Keratinocyte (primary cell): Measurements from ENCODE around the gene S100A14.

ENCODE experiments used
- EZH2 ChIP-seq: IDR thresholded peaks from one replicate; pipeline ENCODE4 v1.6.1; 2012; ENCODE audit warnings: inconsistent platforms, mild to moderate bottlenecking, low read length, moderate library complexity
- TF ChIP-seq, protein P1 (sequence below), 3 experiments: IDR thresholded peaks in 1 of 3; conservative IDR thresholded peaks in 1 of 3; optimal IDR thresholded peaks in 1 of 3; 2 replicates in 2 of 3; 3 replicates in 1 of 3; pipeline versions ENCODE3 to v1.5.1; 2011; ENCODE audit warnings: low read length in 3 of 3, mild to moderate bottlenecking in 3 of 3, moderate library complexity in 2 of 3, control low read depth in 1 of 3, inconsistent platforms in 1 of 3; ENCODE audit not compliant: insufficient read depth in 2 of 3; ENCODE audit errors: extremely low read depth in 1 of 3

DNA sequence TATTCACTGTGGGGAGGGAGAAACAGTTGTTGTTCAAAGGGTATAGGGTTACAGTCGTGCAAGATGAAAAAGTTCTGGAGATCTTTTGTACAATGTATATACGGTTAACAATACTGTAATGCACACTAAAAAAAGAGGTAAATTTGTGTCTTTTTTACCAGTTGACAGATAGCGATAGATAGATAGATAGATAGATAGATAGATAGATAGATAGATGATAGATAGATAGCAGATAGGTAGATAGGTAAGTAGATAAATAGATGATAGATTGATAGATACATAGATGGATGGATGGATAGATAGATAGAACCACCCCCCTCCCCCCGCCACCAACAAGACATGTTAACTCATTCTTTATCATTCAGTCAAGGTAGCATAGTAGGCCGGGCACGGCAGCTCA is 13.4 kb downstream of the S100A14 start:
- TF ChIP-seq, protein P1, sequence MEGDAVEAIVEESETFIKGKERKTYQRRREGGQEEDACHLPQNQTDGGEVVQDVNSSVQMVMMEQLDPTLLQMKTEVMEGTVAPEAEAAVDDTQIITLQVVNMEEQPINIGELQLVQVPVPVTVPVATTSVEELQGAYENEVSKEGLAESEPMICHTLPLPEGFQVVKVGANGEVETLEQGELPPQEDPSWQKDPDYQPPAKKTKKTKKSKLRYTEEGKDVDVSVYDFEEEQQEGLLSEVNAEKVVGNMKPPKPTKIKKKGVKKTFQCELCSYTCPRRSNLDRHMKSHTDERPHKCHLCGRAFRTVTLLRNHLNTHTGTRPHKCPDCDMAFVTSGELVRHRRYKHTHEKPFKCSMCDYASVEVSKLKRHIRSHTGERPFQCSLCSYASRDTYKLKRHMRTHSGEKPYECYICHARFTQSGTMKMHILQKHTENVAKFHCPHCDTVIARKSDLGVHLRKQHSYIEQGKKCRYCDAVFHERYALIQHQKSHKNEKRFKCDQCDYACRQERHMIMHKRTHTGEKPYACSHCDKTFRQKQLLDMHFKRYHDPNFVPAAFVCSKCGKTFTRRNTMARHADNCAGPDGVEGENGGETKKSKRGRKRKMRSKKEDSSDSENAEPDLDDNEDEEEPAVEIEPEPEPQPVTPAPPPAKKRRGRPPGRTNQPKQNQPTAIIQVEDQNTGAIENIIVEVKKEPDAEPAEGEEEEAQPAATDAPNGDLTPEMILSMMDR (optimal IDR thresholded peaks at IDR 0.05 in 1 of 3, IDR thresholded peaks at IDR 0.05 in 1 of 3, conservative IDR thresholded peaks at IDR 0.05 in 1 of 3; ENCODE audit: extremely low read depth in 1 of 3, insufficient read depth in 2 of 3, low read length in 3 of 3), result no peak
- no peak for TF ChIP-seq EZH2
